Hematopoietic multipotent progenitor cell treated with erythropoietin and hydrocortisone succinate and interleukin-3 and kit ligand, for 4 days (in vitro differentiated cells): Measurements from ENCODE around the gene DOCK9.

Experiments
- DNase-seq: peaks from one replicate; pipeline ENCODE4 v3.0.0-alpha.2; 2015

DOCK9 gene

GRCh38 chr13:98784666-98785065 is 193.2 kb downstream of the DOCK9 start:
- no peak for DNase-seq

GRCh38 chr13:98783856-98784478 is 193.9 kb downstream of the DOCK9 start:
- no peak for DNase-seq

GRCh38 chr13:98782654-98783053 is 195.2 kb downstream of the DOCK9 start:
- no peak for DNase-seq

- no peak for DNase-seq
Measured at GRCh38 chr13:98781905-98782304, 196.0 kb downstream of the DOCK9 start.

GRCh38 chr13:98781470-98781869 is 196.4 kb downstream of the DOCK9 start:
- DNase-seq, result no peak

- no peak for DNase-seq
Measured at GRCh38 chr13:98781045-98781444, 196.8 kb downstream of the DOCK9 start.

- DNase-seq, result no peak
Measured at GRCh38 chr13:98780451-98780850, 197.4 kb downstream of the DOCK9 start.

- DNase-seq, result no peak
Measured at GRCh38 chr13:98779695-98780094, 198.2 kb downstream of the DOCK9 start.

GRCh38 chr13:98778749-98779148 is 199.1 kb downstream of the DOCK9 start:
- no peak for DNase-seq

- no peak for DNase-seq
Measured at GRCh38 chr13:98776644-98777043, 201.2 kb downstream of the DOCK9 start.

GRCh38 chr13:98775844-98776598 is 201.8 kb downstream of the DOCK9 start:
- no peak for DNase-seq

GRCh38 chr13:98775386-98775785 is 202.5 kb downstream of the DOCK9 start:
- DNase-seq, result no peak

- DNase-seq, result no peak
Measured at GRCh38 chr13:98774776-98775175, 203.1 kb downstream of the DOCK9 start.

GRCh38 chr13:98773921-98774320 is 203.9 kb downstream of the DOCK9 start:
- DNase-seq, result no peak

GRCh38 chr13:98772794-98773452 is 204.9 kb downstream of the DOCK9 start:
- no peak for DNase-seq

GRCh38 chr13:98771838-98772611 is 205.8 kb downstream of the DOCK9 start:
- no peak for DNase-seq

- no peak for DNase-seq
Measured at GRCh38 chr13:98769736-98770135, 208.1 kb downstream of the DOCK9 start.

- peak; percentile 14 for DNase-seq
Measured at GRCh38 chr13:98768522-98768921, 209.3 kb downstream of the DOCK9 start.

GRCh38 chr13:98766697-98767096 is 211.2 kb downstream of the DOCK9 start:
- DNase-seq, result no peak

- DNase-seq, result no peak
Measured at GRCh38 chr13:98765996-98766519, 211.8 kb downstream of the DOCK9 start.

- no peak for DNase-seq
Measured at GRCh38 chr13:98761986-98762616, 215.8 kb downstream of the DOCK9 start.
